Activated CD4-positive, alpha-beta T cell treated with anti-CD3 and anti-CD28 coated beads, Interleukin-2, amount 50 U/mL, for 1 hour (primary cell): ENCODE data around the gene RGS10.
"Not testable (repeated sequence)": the region's sequence is repeated elsewhere in the genome, so short reads cannot be mapped to it uniquely, and the experiment has no call there.

ENCODE experiments used
- DNase-seq: peaks from one replicate; pipeline ENCODE4 v3.0.0-alpha.2; 2020

The RGS10 gene

DNA sequence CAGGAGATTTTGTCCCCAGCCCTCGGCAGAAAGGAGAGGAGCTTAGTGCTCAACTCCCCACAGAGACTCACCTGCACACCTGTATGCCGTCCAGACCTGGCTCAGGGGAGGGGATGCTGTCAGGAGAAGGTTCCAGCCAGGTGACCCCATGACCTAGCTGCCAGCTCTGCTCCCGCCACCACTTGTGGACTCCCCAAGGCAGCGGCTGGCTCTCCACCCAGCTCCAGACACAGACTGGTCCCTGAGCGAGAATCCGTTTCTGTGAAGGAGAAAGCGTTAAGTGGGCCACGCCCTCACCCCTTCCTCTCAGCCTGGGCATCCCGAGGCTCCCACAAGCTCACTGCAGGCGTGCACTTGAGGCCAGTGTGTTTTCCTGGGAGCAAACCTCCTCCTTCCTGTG lies 76.4 kb downstream of the RGS10 start:
- no peak for DNase-seq

DNA sequence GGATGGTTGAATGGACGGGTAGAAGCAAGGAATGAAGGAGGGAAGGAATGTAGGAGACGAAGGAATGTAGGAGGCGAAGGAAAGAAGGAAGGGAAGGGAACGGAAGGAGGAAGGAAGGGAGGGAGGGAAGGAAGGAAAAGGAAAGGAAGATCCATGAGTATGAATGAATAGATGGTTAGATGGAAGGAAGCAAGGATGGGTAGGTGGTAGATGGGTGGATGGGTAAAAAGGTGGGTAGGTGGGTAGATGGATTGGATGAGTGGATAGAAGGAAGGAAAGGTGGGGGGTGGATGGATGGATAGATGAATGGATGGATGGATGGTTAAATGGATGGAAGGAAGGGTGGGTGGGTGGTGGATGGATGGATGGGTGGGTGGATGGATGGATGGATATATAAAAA lies 77.4 kb downstream of the RGS10 start:
- no peak for DNase-seq

DNA sequence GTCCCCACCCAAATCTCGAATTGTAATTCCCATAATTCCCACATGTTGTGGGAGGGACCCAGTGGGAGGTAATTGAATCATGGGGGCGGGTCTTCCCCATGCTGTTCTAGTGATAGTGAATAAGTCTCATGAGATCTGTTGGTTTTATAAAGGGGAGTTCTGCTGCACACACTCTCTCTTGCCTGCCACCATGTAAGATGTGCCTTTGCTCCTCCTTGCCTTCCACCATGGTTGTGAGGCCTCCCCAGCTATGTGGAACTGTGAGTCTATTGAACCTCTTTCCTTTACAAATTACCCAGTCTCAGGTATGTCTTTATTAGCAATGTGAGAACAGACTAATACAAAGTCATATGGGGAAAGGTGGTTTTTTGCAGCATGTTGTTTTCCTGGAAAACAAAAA lies 79.3 kb downstream of the RGS10 start:
- DNase-seq: not testable (repeated sequence)

DNA sequence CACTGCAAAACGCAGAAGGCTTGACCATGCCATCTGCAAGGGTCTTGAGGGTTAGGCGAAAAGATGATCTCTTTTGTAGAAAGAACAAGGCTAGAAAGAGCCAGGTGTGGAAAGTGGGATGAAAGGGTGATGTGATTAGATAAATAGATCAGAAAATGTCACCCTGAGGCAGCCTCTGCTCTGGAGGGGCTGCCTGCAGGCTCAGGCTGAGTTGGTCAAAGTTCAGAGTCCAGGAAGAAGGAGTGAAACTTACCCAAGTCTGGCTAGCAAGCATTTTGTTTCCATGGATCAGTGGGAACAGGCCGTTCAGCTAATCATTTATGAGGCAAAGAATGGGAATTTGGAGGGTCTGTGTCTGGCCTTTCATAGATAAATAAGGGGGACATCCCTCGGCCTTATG lies 79.7 kb downstream of the RGS10 start:
- no peak for DNase-seq

DNA sequence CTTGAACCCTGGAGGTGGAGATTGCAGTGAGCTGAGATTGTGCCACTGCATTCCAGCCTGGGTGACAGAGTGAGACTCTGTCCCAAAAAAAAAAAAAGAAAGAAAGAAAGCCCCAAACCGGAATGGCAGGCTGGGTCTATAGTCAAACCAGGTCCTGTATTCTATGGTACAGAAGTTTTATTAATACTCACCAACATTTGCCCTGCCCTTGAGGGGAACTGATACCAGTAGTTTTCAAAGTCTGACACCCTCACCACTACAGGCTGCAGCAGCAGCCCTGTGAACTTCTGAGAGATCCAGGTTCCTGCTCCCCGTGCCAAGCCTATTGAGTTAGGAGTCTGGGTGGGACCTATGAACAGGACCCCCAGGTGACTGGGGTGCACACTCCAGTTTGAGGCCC lies 80.6 kb downstream of the RGS10 start:
- no peak for DNase-seq

DNA sequence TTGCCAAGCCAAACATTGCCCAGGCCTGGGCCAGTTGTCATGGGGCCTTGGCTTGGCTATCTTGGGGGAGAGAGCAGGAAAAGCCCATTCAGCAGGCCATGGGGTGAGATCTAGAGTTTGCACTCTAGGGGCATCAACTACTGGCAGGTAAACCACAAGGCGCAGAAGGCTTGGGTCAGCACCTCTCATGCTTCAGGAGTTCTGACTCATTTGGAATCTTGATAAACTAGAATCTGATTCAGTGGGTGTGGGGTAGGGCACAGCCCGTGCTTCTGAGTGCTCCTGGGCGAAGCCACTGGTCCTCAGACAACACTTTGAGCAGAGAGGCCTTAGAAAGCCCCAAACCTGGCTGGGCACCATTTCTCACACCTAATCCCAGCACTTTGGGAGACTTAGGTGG lies 81.1 kb downstream of the RGS10 start:
- DNase-seq: no peak

DNA sequence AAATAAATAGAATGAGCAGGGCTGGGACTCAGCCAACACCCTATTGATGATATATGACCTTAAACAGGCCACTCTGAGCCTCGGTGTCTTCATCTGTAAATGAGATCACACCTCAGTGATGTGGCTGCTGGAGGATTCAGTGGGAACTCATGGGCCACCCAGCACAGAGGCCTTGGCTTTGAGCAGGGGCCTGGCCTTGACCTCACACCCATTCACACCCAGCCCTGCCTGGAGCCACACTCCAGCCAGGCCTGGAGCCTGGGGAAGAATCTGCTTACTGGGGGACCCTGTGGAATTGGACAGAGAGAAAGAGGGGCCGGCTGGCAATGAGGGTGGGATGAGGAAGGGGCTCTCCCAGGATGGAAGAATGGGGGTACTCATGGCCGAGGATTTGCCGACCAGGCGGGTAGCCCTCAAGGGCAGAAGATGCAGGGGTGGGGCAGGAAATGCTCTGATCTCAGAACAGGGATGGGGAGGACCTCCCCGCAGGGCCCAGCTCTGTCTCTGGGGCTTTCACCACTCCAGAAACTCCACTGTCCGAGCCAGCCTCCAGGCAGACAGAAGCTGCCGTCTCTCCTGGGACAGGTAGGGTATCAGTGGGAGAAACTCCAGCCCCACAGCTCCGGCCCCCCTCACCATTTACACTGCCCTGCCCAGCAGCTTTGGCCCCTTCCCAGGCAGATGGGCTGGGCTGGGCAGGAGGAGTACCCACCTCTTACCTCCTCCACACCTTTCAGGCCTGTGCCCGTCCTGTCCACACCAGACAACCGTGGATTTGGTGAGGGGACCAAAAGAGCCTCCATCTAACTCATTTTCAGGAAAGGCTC lies 81.9 kb downstream of the RGS10 start:
- no peak for DNase-seq

DNA sequence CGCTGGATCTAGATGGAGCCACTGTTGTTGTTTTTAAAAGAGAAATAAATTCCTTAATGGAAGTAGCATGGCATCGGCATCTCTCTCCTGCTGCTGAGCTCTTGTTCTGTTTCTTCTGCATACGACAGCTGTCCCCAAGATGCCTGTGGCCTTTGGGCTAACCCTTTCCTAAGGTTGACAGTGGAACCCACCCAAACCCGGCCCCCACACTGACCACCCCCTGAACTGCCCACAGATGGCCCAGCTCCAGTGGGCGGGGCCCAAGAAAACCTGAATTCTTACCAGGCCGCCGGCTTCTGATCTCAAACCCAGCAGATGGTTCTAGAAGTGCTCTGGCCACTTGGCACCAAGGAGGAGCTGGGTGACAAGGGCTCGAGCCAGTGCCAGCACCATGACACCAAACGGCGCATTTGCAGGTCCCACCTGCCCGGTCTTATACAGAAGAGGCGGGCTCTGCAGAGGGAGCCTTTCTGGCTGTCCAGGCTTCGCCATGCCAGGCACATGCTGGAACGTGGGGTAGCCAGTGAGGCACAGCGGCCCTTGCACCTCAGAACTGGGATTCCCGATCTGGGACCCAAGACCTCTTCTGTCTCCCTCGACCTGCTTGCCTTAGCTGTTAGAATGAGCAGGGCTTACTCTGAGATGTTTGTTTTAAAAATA lies 82.7 kb downstream of the RGS10 start:
- no peak for DNase-seq

DNA sequence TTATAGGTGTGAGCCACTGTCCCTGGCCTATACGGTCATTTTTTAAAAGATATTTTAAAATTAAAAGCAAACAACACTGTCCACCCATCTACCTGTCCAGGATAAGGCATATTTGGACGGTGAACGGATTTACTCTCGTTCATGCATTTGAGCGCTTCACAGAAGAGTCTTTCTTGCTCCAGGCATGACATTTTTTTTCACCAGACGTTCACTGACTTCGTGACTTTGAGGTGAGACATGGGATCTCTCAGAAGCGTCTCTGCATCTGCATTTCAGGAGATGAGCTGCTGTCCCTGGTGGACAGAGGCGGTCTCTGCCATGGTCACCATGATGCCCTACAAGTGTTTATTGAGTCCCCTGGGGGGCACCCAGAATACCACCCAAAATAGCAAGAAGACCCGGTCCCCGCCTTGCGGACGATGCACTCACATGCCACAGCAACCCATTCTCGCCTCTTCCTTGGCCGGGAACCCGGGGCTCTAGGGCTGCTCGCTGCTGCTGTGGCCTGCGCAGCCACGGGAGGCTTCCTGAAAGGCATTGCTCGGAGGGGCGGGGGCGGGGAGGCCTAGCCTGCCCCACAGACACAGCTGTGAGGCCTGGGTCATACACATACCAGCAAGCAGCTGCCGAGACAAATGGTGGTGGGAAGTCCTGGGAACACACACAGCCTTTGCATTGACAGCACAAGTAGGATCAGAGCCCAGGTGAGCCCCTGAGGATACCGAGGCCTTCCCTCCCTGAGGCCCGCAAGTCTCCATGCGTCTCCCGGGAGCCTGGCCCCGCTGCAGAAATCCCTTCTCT lies 84.4 kb downstream of the RGS10 start:
- no peak for DNase-seq

DNA sequence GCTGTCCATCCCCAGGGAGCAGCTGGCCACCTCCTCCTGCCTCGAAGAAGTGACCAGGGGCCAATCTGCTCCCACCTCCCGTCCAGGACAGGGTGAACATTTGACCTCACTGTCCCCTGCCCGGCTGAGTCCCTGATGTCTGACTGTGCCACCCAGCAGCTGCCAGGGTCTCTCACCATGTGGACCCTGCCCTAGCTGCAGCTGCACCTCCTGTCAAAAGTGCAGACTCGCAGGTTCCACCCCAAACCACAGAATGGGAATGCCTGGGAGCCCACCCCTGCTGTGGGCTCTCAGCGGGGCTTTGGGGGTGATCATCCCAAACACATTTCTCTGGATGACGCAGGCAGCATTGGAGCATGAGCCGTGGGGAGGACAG lies 86.1 kb downstream of the RGS10 start:
- DNase-seq: no peak

DNA sequence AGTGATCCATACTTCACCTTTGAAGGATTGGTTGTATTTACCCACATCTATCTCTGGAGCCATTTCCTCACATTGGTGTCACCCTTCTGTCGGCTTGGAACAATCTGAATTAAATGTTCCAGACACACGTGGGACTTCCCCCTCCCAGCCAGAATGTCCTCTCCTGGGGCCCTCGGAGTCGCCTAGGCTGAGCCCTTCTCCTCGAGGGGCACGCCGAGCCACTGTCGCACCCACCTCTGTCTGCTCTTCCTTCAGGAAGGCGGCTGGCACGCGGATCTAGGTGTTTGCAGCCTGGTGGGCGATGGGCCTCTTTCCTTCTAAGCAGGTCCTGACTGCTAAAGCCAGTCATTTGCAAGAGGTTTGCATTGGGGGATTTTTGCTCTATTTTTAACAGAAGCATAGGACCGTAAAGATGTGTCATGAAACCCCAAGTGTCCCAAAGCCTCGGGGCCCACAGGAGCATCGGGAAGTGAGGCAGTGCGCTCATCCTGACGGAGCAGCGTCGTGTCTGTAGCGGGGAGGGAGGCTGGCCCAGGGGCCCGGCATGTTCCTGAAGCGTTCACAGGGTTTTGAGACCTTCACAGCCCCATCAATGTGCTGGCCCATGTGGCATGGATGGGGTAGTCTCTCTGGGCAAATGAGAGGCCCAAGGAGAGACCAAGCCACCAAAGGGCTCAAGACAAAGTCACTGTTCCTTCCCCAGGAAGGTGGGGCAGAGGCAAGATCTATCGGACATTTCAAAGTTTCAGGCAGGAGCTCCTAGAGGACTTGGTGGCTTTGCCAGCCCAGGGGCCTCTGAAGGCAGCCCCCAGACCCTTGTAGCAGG lies 86.7 kb downstream of the RGS10 start:
- no peak for DNase-seq

DNA sequence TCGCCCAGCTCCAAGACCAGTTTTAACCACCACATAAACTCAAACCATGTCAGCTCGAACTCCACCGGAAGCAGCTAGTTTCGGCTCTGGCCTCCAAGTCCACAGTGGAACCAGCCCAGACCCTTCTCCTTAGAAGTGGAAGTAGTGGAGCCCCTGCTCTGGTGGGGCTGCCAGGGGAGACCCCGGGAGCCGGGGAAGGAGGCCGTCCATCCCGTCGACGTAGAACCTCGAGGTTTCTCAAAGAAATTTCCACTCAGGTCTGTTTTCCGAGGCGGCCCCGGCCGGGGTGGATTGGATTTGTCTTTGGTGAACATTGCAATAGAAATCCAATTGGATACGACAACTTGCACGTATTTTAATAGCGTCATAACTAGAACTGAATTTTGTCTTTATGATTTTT lies 87.5 kb downstream of the RGS10 start:
- DNase-seq: no peak

DNA sequence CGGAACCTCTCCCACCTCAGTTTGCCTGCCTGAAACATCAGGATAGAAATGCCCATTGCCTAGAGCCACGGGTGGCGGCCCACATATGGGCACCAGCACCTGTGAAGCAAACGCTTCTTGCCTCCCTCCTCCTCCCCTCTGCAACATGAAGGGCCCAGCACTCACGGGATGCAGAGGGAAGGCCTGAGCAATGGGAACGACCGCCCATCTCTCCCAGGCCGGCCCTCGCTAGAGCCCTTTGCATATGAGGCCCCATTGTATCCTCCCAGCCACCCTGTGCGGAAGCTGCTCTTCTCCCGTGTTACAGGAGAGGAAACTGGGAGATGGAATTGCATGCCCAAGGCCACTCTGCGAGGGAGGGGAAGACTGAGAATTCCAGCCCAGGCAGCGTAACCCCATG lies 88.2 kb downstream of the RGS10 start:
- no peak for DNase-seq

DNA sequence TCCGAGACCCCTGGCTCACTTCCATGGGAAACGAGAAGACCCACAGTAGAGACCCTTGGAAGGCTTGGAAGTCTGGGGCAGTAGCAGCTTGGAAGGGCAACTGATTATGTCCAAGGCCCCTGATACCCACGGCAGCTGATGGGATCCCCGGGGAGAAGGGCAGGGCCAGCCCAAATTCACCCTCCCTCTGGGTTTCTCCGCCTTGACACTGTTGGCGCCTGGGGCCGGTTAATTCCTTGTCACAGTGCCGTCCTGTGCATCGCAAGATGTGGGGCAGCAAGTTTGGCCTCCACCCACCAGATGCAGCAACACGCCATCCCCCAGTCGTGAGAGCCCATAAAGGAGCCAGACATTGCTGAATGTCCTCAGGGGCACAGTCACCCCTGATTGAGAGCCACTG lies 89.2 kb downstream of the RGS10 start:
- no peak for DNase-seq

DNA sequence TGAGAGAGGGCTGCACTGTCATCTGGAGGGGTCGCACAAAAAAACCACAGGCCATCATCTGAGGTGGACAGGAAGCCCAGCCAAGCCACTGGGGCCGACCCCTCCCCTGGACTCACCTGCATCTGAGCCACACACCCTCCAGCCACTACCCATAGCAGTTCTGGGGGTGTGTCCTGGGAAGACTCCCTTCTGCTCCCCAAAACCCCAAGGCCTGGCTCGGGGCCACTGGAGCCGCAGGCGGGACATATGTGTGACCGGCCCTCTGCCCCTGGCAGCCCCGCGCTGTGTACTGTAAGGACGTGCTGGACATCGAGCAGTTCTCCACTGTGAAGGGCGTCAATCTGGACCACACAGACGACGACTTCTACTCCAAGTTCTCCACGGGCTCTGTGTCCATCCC lies 90.1 kb downstream of the RGS10 start:
- DNase-seq: no peak

DNA sequence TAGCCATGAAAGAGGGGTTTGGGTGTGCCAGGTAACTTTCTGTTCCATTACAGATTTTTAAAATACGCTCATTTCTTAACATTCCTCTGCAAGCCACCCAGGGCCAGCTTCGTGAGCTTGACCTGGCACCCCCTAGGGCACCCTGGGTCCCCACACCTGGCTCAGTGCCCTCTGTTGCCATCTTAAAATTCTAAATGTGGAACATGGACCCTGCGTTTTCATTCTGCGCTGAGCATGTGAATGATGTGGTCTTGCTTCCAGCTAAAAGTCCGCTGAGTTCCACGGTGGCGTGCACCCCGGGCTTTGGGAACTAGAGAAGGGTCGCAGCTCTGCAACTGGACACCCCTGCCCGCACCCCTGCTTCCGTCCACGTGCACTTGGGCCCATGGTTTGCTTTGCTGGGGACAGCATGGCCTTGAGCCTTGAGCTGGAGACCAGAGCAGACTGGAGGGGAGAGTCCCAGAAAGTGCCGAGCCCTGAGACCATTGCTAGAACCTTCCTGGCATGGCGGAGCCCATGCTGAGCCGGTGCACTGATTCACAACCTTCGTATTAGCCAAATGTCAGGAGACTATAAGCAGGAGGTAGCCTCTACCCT lies 91.1 kb downstream of the RGS10 start:
- no peak for DNase-seq

DNA sequence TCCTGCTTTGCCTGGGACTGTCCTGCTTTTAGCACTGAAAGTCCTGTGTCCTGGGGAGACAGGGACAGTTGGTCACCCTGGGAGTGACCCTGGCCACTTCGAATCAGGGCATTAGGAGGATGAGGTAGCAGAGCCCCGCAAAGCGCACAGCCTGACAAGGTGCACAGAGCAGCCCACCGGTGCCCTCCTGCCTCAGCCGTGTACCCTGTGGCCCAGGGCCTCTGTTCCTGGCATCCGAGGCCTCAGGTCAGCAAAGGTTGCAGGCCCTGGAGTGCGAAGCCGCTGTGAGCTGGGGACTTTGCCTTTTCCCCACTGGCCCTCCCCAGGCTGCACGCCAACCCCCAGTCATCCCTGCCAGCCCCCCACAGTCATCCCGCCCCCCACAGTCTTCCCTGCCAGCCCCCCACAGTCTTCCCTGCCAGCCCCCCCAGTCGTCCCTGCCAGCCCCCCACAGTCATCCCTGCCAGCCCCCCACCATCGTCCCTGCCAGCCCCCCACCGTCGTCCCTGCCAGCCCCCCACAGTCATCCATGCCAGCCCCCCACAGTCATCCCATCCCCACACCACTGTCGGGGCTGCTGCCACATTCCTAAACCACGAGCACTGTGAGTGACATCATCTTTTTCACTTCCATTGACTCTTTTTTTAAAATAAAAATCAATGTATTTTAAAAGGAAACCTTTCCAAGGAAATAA lies 91.8 kb downstream of the RGS10 start:
- DNase-seq: no peak
